NB4 (cell line): ENCODE results near the gene RPL29.

Source experiments
- CTCF ChIP-seq: IDR thresholded peaks from one replicate; pipeline ENCODE4 v1.5.1; 2012; ENCODE audit warnings: low read depth, low read length
- MAX ChIP-seq: IDR thresholded peaks from 2 replicates; pipeline ENCODE4 v1.6.1; 2011; ENCODE audit warnings: low read depth, low read length
- MYC ChIP-seq: IDR thresholded peaks from 2 replicates; pipeline ENCODE4 v1.6.1; 2011; ENCODE audit warnings: low read depth, low read length
- POLR2A ChIP-seq: IDR thresholded peaks from 2 replicates; pipeline ENCODE4 v1.6.1; 2011; ENCODE audit warnings: mild to moderate bottlenecking; ENCODE audit not compliant: insufficient read length; ENCODE audit errors: extremely low read depth

DNA sequence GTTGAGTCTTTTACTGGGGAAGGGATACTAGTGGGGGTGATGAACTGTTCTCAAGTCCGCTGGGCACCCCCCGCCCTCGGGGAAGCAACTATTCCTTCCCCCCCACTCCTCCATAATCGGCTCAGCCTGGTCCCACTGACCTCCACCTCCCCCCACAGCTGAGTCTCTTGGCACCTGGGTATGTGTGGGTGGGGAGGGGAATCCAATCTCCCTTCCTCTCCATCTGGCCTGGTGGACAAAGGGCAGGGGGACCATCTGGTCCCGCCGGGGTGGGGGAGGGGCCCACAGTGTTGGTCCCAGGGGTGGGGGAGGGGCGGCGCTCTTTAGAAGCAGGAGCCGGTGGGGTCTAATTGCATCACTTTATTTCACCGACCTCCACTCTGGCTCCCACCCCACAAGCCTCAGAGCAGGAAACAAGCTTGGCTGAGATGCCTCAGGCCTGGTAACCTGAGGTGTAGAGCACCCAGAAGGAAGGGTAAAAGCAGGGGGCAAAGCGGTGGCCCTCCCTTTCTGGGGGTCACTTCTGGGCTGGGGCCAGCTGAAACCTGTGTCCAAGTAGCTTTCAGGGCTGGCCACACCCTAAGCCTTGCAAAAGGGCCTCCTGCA, 27.4 kb downstream of the RPL29 start:
- no peak for TF ChIP-seq CTCF
- no peak for TF ChIP-seq MAX
- TF ChIP-seq POLR2A = no peak
- no peak for TF ChIP-seq MYC
